Type B pancreatic cell (in vitro differentiated cells): Measurements from ENCODE around the gene ABCF1. TPM values are rescaled to one million over a fixed set of nuclear protein-coding genes. Genes with fewer than 3 reads are reported as not detected.
"Not testable (repeated sequence)": the region's sequence is repeated elsewhere in the genome, so short reads cannot be mapped to it uniquely, and the experiment has no call there.

Experiments used
- DNase-seq: peaks from one replicate; pipeline ENCODE4 v3.0.0; 2021; ENCODE audit warnings: mixed read lengths; ENCODE audit not compliant: unreplicated experiment; ENCODE audit errors: extremely low spot score
- H3K27ac Mint-ChIP-seq: 2 replicates; pipeline ENCODE4 v1.8.0; 2021; ENCODE audit warnings: mild to moderate bottlenecking, mixed read lengths
- H3K27me3 Mint-ChIP-seq: 2 replicates; pipeline ENCODE4 v1.8.0; 2021; ENCODE audit warnings: mixed read lengths
- H3K36me3 Mint-ChIP-seq: 2 replicates; pipeline ENCODE4 v1.8.0; 2021; ENCODE audit warnings: mixed read lengths
- H3K4me1 Mint-ChIP-seq: one replicate; pipeline ENCODE4 v1.8.0; 2021; ENCODE audit warnings: mixed read lengths; ENCODE audit not compliant: unreplicated experiment
- H3K4me3 Mint-ChIP-seq: 2 replicates; pipeline ENCODE4 v1.8.0; 2021; ENCODE audit warnings: mild to moderate bottlenecking, mixed read lengths
- H3K9me3 Mint-ChIP-seq: 2 replicates; pipeline ENCODE4 v1.8.0; 2021; ENCODE audit warnings: mixed read lengths
- CTCF ChIP-seq: fragments of 200-600 bp; sonication (generic); conservative IDR thresholded peaks from 2 replicates; pipeline ENCODE4 v1.5.0; 2021; ENCODE audit warnings: antibody characterized with exemption, mild to moderate bottlenecking
- total RNA-seq: library from RNA; stranded (reverse); gene quantifications from 2 replicates; pipeline ENCODE4 v1.2.1, GENCODE V29; 2021; ENCODE audit warnings: low replicate concordance

ABCF1 gene
- total RNA-seq, 1 donor from 2014 or later, result 69.2 TPM

GRCh38 chr6:30590509-30590908 lies 19.3 kb downstream of the ABCF1 start:
- no peaks in the 10 kb centered on the region for H3K27me3 Mint-ChIP-seq
- no peaks in the 10 kb centered on the region for H3K9me3 Mint-ChIP-seq
- no peak for DNase-seq
- peaks cover 40% of the 10 kb centered on the region for H3K36me3 Mint-ChIP-seq
- peak overlapping the region; percentile 93 for H3K27ac Mint-ChIP-seq
- TF ChIP-seq CTCF, result no peak
- peak overlapping the region; percentile 57 for H3K4me3 Mint-ChIP-seq
- peaks cover 14% of the 10 kb centered on the region for H3K4me1 Mint-ChIP-seq

GRCh38 chr6:30591008-30591407 lies 19.8 kb downstream of the ABCF1 start:
- no peaks in the 10 kb centered on the region for H3K27me3 Mint-ChIP-seq
- DNase-seq, result no peak
- H3K9me3 Mint-ChIP-seq, result no peaks in the 10 kb centered on the region
- peak overlapping the region; percentile 57 for H3K4me3 Mint-ChIP-seq
- no peak for TF ChIP-seq CTCF
- H3K27ac Mint-ChIP-seq, result peak overlapping the region; percentile 93
- peaks cover 38% of the 10 kb centered on the region for H3K36me3 Mint-ChIP-seq
- peaks cover 14% of the 10 kb centered on the region for H3K4me1 Mint-ChIP-seq

- no peak for DNase-seq
- Mint-ChIP-seq H3K27ac (peak overlapping the region; percentile 61), H3K9me3 (no peaks in the 10 kb centered on the region), H3K36me3 (peaks cover 36% of the 10 kb centered on the region), H3K27me3 (no peaks in the 10 kb centered on the region), H3K4me1 (peaks cover 17% of the 10 kb centered on the region), H3K4me3 (peak overlapping the region; percentile 10)
- no peak for TF ChIP-seq CTCF
These were observed 21.0 kb downstream of the ABCF1 start for GRCh38 chr6:30592287-30592686.

- peak overlapping the region; percentile 51 for H3K4me3 Mint-ChIP-seq
- TF ChIP-seq CTCF, result peak; percentile 82
- peak; percentile 82 for DNase-seq
These were observed 26.3 kb downstream of the ABCF1 start for GRCh38 chr6:30597315-30598144.

GRCh38 chr6:30598912-30599624 lies 27.8 kb downstream of the ABCF1 start:
- Mint-ChIP-seq H3K27me3 (no peaks in the 10 kb centered on the region), H3K4me1 (peaks cover 5% of the 10 kb centered on the region), H3K27ac (no peak overlapping the region), H3K9me3 (no peaks in the 10 kb centered on the region), H3K4me3 (no peak overlapping the region), H3K36me3 (peaks cover 28% of the 10 kb centered on the region)
- DNase-seq, result no peak
- no peak for TF ChIP-seq CTCF

More at GRCh38 chr6:30597315-30598144, 26.3 kb downstream of the ABCF1 start:
- not testable (repeated sequence) for H3K9me3 Mint-ChIP-seq, H3K27me3 Mint-ChIP-seq, H3K4me1 Mint-ChIP-seq
- Mint-ChIP-seq H3K27ac (peak overlapping the region; percentile 83), H3K36me3 (peaks cover 16% of the 10 kb centered on the region)
